ENCODE measurements around the gene CAPN11.

Gene CAPN11

GRCh38 chr6:44220913-44221290, 62.3 kb downstream of the CAPN11 start:
- no peaks in the 10 kb centered on the region for H3K36me3 ChIP-seq (ENCODE audit: control insufficient read depth in 1 of 2, insufficient read depth in 2 of 2, low read length in 2 of 2)
- H3K4me1 ChIP-seq (ENCODE audit: control insufficient read depth in 1 of 2, insufficient read depth in 2 of 2, low read length in 2 of 2), result peaks cover 55 to 58% of the 10 kb centered on the region in 2 donors
- H3K27ac ChIP-seq (ENCODE audit: low read depth, low read length), result no peak overlapping the region
- no peaks in the 10 kb centered on the region for H3K27me3 ChIP-seq (ENCODE audit: control insufficient read depth in 1 of 2, insufficient read depth in 2 of 2, low read length in 2 of 2)
- H3K4me3 ChIP-seq (ENCODE audit: low read depth in 1 of 2, low read length in 2 of 2), result no peak overlapping the region
- H3K9ac ChIP-seq (ENCODE audit: low read depth in 1 of 2, low read length in 2 of 2), result peak overlapping the region in 1 of 2 donors; percentile 32
- no peaks in the 10 kb centered on the region for H3K9me3 ChIP-seq (ENCODE audit: control insufficient read depth in 1 of 2, low read length in 2 of 2)

GRCh38 chr6:44221291-44221960, 62.8 kb downstream of the CAPN11 start:
- no peak overlapping the region for H3K4me3 ChIP-seq (ENCODE audit: low read depth in 1 of 2, low read length in 2 of 2)
- H3K4me1 ChIP-seq (ENCODE audit: control insufficient read depth in 1 of 2, insufficient read depth in 2 of 2, low read length in 2 of 2), result peaks cover 58 to 61% of the 10 kb centered on the region in 2 donors
- H3K27me3 ChIP-seq (ENCODE audit: control insufficient read depth in 1 of 2, insufficient read depth in 2 of 2, low read length in 2 of 2), result no peaks in the 10 kb centered on the region
- no peaks in the 10 kb centered on the region for H3K9me3 ChIP-seq (ENCODE audit: control insufficient read depth in 1 of 2, low read length in 2 of 2)
- H3K36me3 ChIP-seq (ENCODE audit: control insufficient read depth in 1 of 2, insufficient read depth in 2 of 2, low read length in 2 of 2), result no peaks in the 10 kb centered on the region
- H3K9ac ChIP-seq (ENCODE audit: low read depth in 1 of 2, low read length in 2 of 2), result peak overlapping the region; percentile 32 to 46
- peak overlapping the region; percentile 70 for H3K27ac ChIP-seq (ENCODE audit: low read depth, low read length)

GRCh38 chr6:44221961-44222335, 63.3 kb downstream of the CAPN11 start:
- no peaks in the 10 kb centered on the region for H3K27me3 ChIP-seq (ENCODE audit: control insufficient read depth in 1 of 2, insufficient read depth in 2 of 2, low read length in 2 of 2)
- no peak overlapping the region for H3K4me3 ChIP-seq (ENCODE audit: low read depth in 1 of 2, low read length in 2 of 2)
- peaks cover 53 to 57% of the 10 kb centered on the region in 2 donors for H3K4me1 ChIP-seq (ENCODE audit: control insufficient read depth in 1 of 2, insufficient read depth in 2 of 2, low read length in 2 of 2)
- peak overlapping the region; percentile 70 for H3K27ac ChIP-seq (ENCODE audit: low read depth, low read length)
- H3K36me3 ChIP-seq (ENCODE audit: control insufficient read depth in 1 of 2, insufficient read depth in 2 of 2, low read length in 2 of 2), result no peaks in the 10 kb centered on the region
- H3K9ac ChIP-seq (ENCODE audit: low read depth in 1 of 2, low read length in 2 of 2), result peak overlapping the region; percentile 6 to 46
- H3K9me3 ChIP-seq (ENCODE audit: control insufficient read depth in 1 of 2, low read length in 2 of 2), result no peaks in the 10 kb centered on the region

- no peaks in the 10 kb centered on the region for H3K36me3 ChIP-seq (ENCODE audit: control insufficient read depth in 1 of 2, insufficient read depth in 2 of 2, low read length in 2 of 2)
- H3K9ac ChIP-seq (ENCODE audit: low read depth in 1 of 2, low read length in 2 of 2), result peak overlapping the region; percentile 6 to 25
- H3K27me3 ChIP-seq (ENCODE audit: control insufficient read depth in 1 of 2, insufficient read depth in 2 of 2, low read length in 2 of 2), result no peaks in the 10 kb centered on the region
- no peaks in the 10 kb centered on the region for H3K9me3 ChIP-seq (ENCODE audit: control insufficient read depth in 1 of 2, low read length in 2 of 2)
- H3K27ac ChIP-seq (ENCODE audit: low read depth, low read length), result no peak overlapping the region
- peaks cover 50 to 51% of the 10 kb centered on the region in 2 donors for H3K4me1 ChIP-seq (ENCODE audit: control insufficient read depth in 1 of 2, insufficient read depth in 2 of 2, low read length in 2 of 2)
- H3K4me3 ChIP-seq (ENCODE audit: low read depth in 1 of 2, low read length in 2 of 2), result peak overlapping the region; percentile 44 to 57
Measured at GRCh38 chr6:44222486-44223318, 64.1 kb downstream of the CAPN11 start.

GRCh38 chr6:44223319-44224028, 64.9 kb downstream of the CAPN11 start, which contains the start of gene SLC29A1:
Gene SLC29A1, plus strand, starts transcription at chr6:44223595. Its CDS starts 3,719 bp downstream, at chr6:44227314.
- H3K9ac ChIP-seq (ENCODE audit: low read depth in 1 of 2, low read length in 2 of 2), result peak within 1 kb of the TSS; percentile 29 to 60
- no peaks in the 10 kb centered on the region for H3K9me3 ChIP-seq (ENCODE audit: control insufficient read depth in 1 of 2, low read length in 2 of 2)
- no peak within 1 kb of the TSS for H3K27ac ChIP-seq (ENCODE audit: low read depth, low read length)
- no peaks in the 10 kb centered on the region for H3K27me3 ChIP-seq (ENCODE audit: control insufficient read depth in 1 of 2, insufficient read depth in 2 of 2, low read length in 2 of 2)
- H3K4me3 ChIP-seq (ENCODE audit: low read depth in 1 of 2, low read length in 2 of 2), result peak within 1 kb of the TSS; percentile 57 to 67
- H3K36me3 ChIP-seq (ENCODE audit: control insufficient read depth in 1 of 2, insufficient read depth in 2 of 2, low read length in 2 of 2), result no peaks in the 10 kb centered on the region
- H3K4me1 ChIP-seq (ENCODE audit: control insufficient read depth in 1 of 2, insufficient read depth in 2 of 2, low read length in 2 of 2), result peaks cover 44 to 46% of the 10 kb centered on the region in 2 donors

GRCh38 chr6:44224029-44224964, 65.7 kb downstream of the CAPN11 start:
- Histone ChIP-seq H3K4me3 (ENCODE audit: low read depth in 1 of 2, low read length in 2 of 2) (peak overlapping the region; percentile 57 to 67), H3K9ac (ENCODE audit: low read depth in 1 of 2, low read length in 2 of 2) (peak overlapping the region; percentile 29 to 60), H3K4me1 (ENCODE audit: control insufficient read depth in 1 of 2, insufficient read depth in 2 of 2, low read length in 2 of 2) (peaks cover 38 to 40% of the 10 kb centered on the region in 2 donors), H3K27ac (ENCODE audit: low read depth, low read length) (no peak overlapping the region), H3K27me3 (ENCODE audit: control insufficient read depth in 1 of 2, insufficient read depth in 2 of 2, low read length in 2 of 2) (no peaks in the 10 kb centered on the region), H3K36me3 (ENCODE audit: control insufficient read depth in 1 of 2, insufficient read depth in 2 of 2, low read length in 2 of 2) (no peaks in the 10 kb centered on the region), H3K9me3 (ENCODE audit: control insufficient read depth in 1 of 2, low read length in 2 of 2) (no peaks in the 10 kb centered on the region)

- Histone ChIP-seq H3K4me3 (ENCODE audit: low read depth in 1 of 2, low read length in 2 of 2) (no peak overlapping the region), H3K27me3 (ENCODE audit: control insufficient read depth in 1 of 2, insufficient read depth in 2 of 2, low read length in 2 of 2) (no peaks in the 10 kb centered on the region), H3K27ac (ENCODE audit: low read depth, low read length) (no peak overlapping the region), H3K9ac (ENCODE audit: low read depth in 1 of 2, low read length in 2 of 2) (peak overlapping the region in 1 of 2 donors; percentile 60), H3K36me3 (ENCODE audit: control insufficient read depth in 1 of 2, insufficient read depth in 2 of 2, low read length in 2 of 2) (peaks cover 0 to under 1% of the 10 kb centered on the region in 2 donors), H3K9me3 (ENCODE audit: control insufficient read depth in 1 of 2, low read length in 2 of 2) (no peaks in the 10 kb centered on the region), H3K4me1 (ENCODE audit: control insufficient read depth in 1 of 2, insufficient read depth in 2 of 2, low read length in 2 of 2) (peaks cover 38 to 40% of the 10 kb centered on the region in 2 donors)
Measured at GRCh38 chr6:44224965-44225305, 66.3 kb downstream of the CAPN11 start.

GRCh38 chr6:44225579-44226325, 67.1 kb downstream of the CAPN11 start:
- no peak overlapping the region for H3K9ac ChIP-seq (ENCODE audit: low read depth in 1 of 2, low read length in 2 of 2)
- no peak overlapping the region for H3K4me3 ChIP-seq (ENCODE audit: low read depth in 1 of 2, low read length in 2 of 2)
- peaks cover 3 to 5% of the 10 kb centered on the region in 2 donors for H3K36me3 ChIP-seq (ENCODE audit: control insufficient read depth in 1 of 2, insufficient read depth in 2 of 2, low read length in 2 of 2)
- H3K27ac ChIP-seq (ENCODE audit: low read depth, low read length), result no peak overlapping the region
- H3K9me3 ChIP-seq (ENCODE audit: control insufficient read depth in 1 of 2, low read length in 2 of 2), result no peaks in the 10 kb centered on the region
- H3K27me3 ChIP-seq (ENCODE audit: control insufficient read depth in 1 of 2, insufficient read depth in 2 of 2, low read length in 2 of 2), result no peaks in the 10 kb centered on the region
- H3K4me1 ChIP-seq (ENCODE audit: control insufficient read depth in 1 of 2, insufficient read depth in 2 of 2, low read length in 2 of 2), result peaks cover 38 to 40% of the 10 kb centered on the region in 2 donors
